H1 (cell line): Measurements from ENCODE around the gene ATP2B3. TPM values are rescaled to one million over a fixed set of nuclear protein-coding genes. Genes with fewer than 3 reads are reported as not detected.
A peak's percentile ranks its signal among the peaks of the same experiment; 100 is the strongest.

Source experiments
- CTCF ChIA-PET: fragments of 300-600 bp; sonication (Branson Sonifier 250); formaldehyde crosslinking; loops from one replicate; lab custom pipeline; 2021; ENCODE audit not compliant: partially characterized antibody; lab: Charles Lee
- POLR2A ChIA-PET: fragments of 300-600 bp; sonication (Branson Sonifier 250); formaldehyde crosslinking; loops from one replicate; lab custom pipeline; 2021; ENCODE audit warnings: inconsistent platforms; ENCODE audit not compliant: partially characterized antibody; lab: Charles Lee
- DNase-seq, 2 experiments: peaks; one replicate each; pipeline versions ENCODE4 v3.0.0 to v3.0.0-alpha.2; 2010 to 2022; ENCODE audit warnings: low spot score in 2 of 2, low read depth in 1 of 2, mixed read lengths in 1 of 2
- FAIRE-seq: peaks from 2 replicates; lab custom pipeline; 2011; peaks lifted over from hg19 to GRCh38; lab: Jason Lieb, UNC
- H2AFZ ChIP-seq: 2 replicates; pipeline ENCODE4 v1.8.1; 2012; ENCODE audit warnings: low read length, inconsistent platforms
- H2AK5ac ChIP-seq: 2 replicates; pipeline ENCODE4 v1.6.1; 2013; ENCODE audit warnings: low read depth, low read length
- H2BK120ac ChIP-seq: replicated peaks from 2 replicates; pipeline ENCODE3; 2013; ENCODE audit warnings: low read depth, low read length, inconsistent platforms
- H2BK12ac ChIP-seq: 2 replicates; pipeline ENCODE4 v1.6.1; 2013; ENCODE audit warnings: low read depth, low read length
- H2BK15ac ChIP-seq: 2 replicates; pipeline ENCODE4 v1.6.1; 2013; ENCODE audit warnings: low read length
- H2BK20ac ChIP-seq: 2 replicates; pipeline ENCODE4 v1.6.1; 2013; ENCODE audit warnings: low read length
- H2BK5ac ChIP-seq: 2 replicates; pipeline ENCODE4 v1.6.1; 2013; ENCODE audit warnings: low read depth, low read length
- H3K14ac ChIP-seq: 2 replicates; pipeline ENCODE4 v1.6.1; 2013; ENCODE audit warnings: inconsistent platforms; ENCODE audit not compliant: insufficient read length
- H3K18ac ChIP-seq: 2 replicates; pipeline ENCODE4 v1.6.1; 2013; ENCODE audit warnings: low read length; ENCODE audit errors: extremely low read depth
- H3K23ac ChIP-seq: 2 replicates; pipeline ENCODE4 v1.6.1; 2013; ENCODE audit warnings: inconsistent platforms; ENCODE audit not compliant: insufficient read length
- H3K23me2 ChIP-seq: 2 replicates; pipeline ENCODE4 v1.6.1; 2013; ENCODE audit warnings: low read depth, low read length
- H3K27ac ChIP-seq: 2 replicates; pipeline ENCODE4 v1.6.1; 2011; ENCODE audit warnings: low read depth, low read length, inconsistent platforms
- H3K27me3 ChIP-seq, 4 experiments: replicated peaks in 1 of 4; 1 replicate in 1 of 4; 2 replicates in 3 of 4; pipeline versions ENCODE4 v1.6.1 to v1.8.1; 2011 to 2013; ENCODE audit warnings: low read length in 3 of 4, mild to moderate bottlenecking in 3 of 4, inconsistent platforms in 2 of 4, mixed read lengths in 2 of 4, moderate library complexity in 1 of 4; ENCODE audit not compliant: control insufficient read depth in 3 of 4, insufficient read depth in 3 of 4; ENCODE audit errors: extremely low read depth in 1 of 4
- H3K36me3 ChIP-seq, 4 experiments: 2 replicates each; pipeline versions ENCODE4 v1.6.1 to v1.8.1; 2011 to 2013; ENCODE audit warnings: mild to moderate bottlenecking in 4 of 4, low read length in 3 of 4, moderate library complexity in 2 of 4, control low read depth in 1 of 4, inconsistent platforms in 1 of 4; ENCODE audit not compliant: insufficient read depth in 4 of 4, control insufficient read depth in 2 of 4
- H3K4ac ChIP-seq: replicated peaks from 2 replicates; pipeline ENCODE3; 2013; ENCODE audit warnings: low read length, low read depth, mixed read lengths, inconsistent platforms; ENCODE audit not compliant: insufficient read length
- H3K4me1 ChIP-seq, 4 experiments: replicated peaks in 1 of 4; 1 replicate in 1 of 4; 2 replicates in 3 of 4; pipeline versions ENCODE4 v1.6.1 to v1.8.1; 2011 to 2013; ENCODE audit warnings: low read length in 3 of 4, inconsistent platforms in 2 of 4, mixed read lengths in 1 of 4; ENCODE audit not compliant: insufficient read depth in 4 of 4, control insufficient read depth in 3 of 4
- H3K4me2 ChIP-seq, 2 experiments: 2 replicates each; pipeline versions ENCODE4 v1.6.1 to v1.8.1; 2011 to 2013; ENCODE audit warnings: low read depth in 2 of 2, low read length in 2 of 2, control low read depth in 1 of 2, inconsistent platforms in 1 of 2, mild to moderate bottlenecking in 1 of 2; ENCODE audit not compliant: insufficient read depth in 1 of 2
- H3K4me3 ChIP-seq, 4 experiments: fragments of 200-600, 300-600 bp in 1 of 4; sonication (generic), shearing (Covaris generic), sonication (Bioruptor Twin) in 1 of 4; 2 replicates each; pipeline versions ENCODE4 v1.5.1 to v1.8.1; 2011 to 2016; ENCODE audit warnings: low read length in 4 of 4, low read depth in 3 of 4, control low read depth in 2 of 4, inconsistent platforms in 2 of 4, mild to moderate bottlenecking in 2 of 4, mixed read lengths in 1 of 4, moderate library complexity in 1 of 4; ENCODE audit not compliant: insufficient read depth in 2 of 4; ENCODE audit errors: extremely low read depth in 1 of 4
- H3K56ac ChIP-seq: replicated peaks from 2 replicates; pipeline ENCODE3; 2013; ENCODE audit warnings: low read depth, mild to moderate bottlenecking, mixed read lengths, low read length, inconsistent platforms; ENCODE audit not compliant: insufficient read length
- H3K79me1 ChIP-seq: 2 replicates; pipeline ENCODE4 v1.6.1; 2013; ENCODE audit warnings: low read depth, low read length, control low read depth
- H3K79me2 ChIP-seq, 2 experiments: 2 replicates each; pipeline versions ENCODE4 v1.6.1 to v1.8.1; 2012 to 2013; ENCODE audit warnings: low read length in 2 of 2, mild to moderate bottlenecking in 2 of 2, inconsistent platforms in 1 of 2; ENCODE audit not compliant: insufficient read depth in 2 of 2, control insufficient read depth in 1 of 2
- H3K9ac ChIP-seq, 4 experiments: replicated peaks in 1 of 4; 1 replicate in 1 of 4; 2 replicates in 3 of 4; pipeline versions ENCODE4 v1.6.1 to v1.8.1; 2011 to 2013; ENCODE audit warnings: low read depth in 3 of 4, low read length in 3 of 4, control low read depth in 2 of 4, mild to moderate bottlenecking in 2 of 4, moderate library complexity in 2 of 4, inconsistent platforms in 1 of 4; ENCODE audit errors: extremely low read depth in 1 of 4
- H3K9me3 ChIP-seq, 2 experiments: 2 replicates each; pipeline versions ENCODE4 v1.6.1 to v1.8.1; 2012 to 2013; ENCODE audit warnings: mild to moderate bottlenecking in 2 of 2, moderate library complexity in 2 of 2, control low read depth in 1 of 2, inconsistent platforms in 1 of 2, low read depth in 1 of 2, low read length in 1 of 2, mixed read lengths in 1 of 2; ENCODE audit not compliant: insufficient read depth in 2 of 2
- H4K20me1 ChIP-seq, 2 experiments: replicated peaks in 1 of 2; 2 replicates each; pipeline versions ENCODE3 to v1.8.1; 2011 to 2013; ENCODE audit warnings: inconsistent platforms in 2 of 2, low read length in 2 of 2, mild to moderate bottlenecking in 1 of 2; ENCODE audit not compliant: insufficient read depth in 2 of 2, control insufficient read depth in 1 of 2
- H4K5ac ChIP-seq: 2 replicates; pipeline ENCODE4 v1.6.1; 2013; ENCODE audit warnings: low read length, low read depth, mixed read lengths, inconsistent platforms; ENCODE audit not compliant: insufficient read length
- H4K8ac ChIP-seq: 2 replicates; pipeline ENCODE4 v1.8.0; 2013; ENCODE audit warnings: mild to moderate bottlenecking, moderate library complexity, low read length, inconsistent platforms; ENCODE audit not compliant: insufficient read depth; ENCODE audit errors: extremely low read depth
- H4K91ac ChIP-seq: replicated peaks from 2 replicates; pipeline ENCODE3; 2013; ENCODE audit warnings: low read length, mixed read lengths, inconsistent platforms; ENCODE audit not compliant: insufficient read length
- EGR1 ChIP-seq: IDR thresholded peaks from 2 replicates; pipeline ENCODE4 v1.6.1; 2011; ENCODE audit warnings: low read depth, low read length, borderline replicate concordance
- KDM1A ChIP-seq: fragments of 200-600, 300-600 bp; sonication (generic); IDR thresholded peaks from 2 replicates; pipeline ENCODE4 v1.7.1; 2016; ENCODE audit warnings: mild to moderate bottlenecking, low read length, borderline replicate concordance
- MAFK ChIP-seq: IDR thresholded peaks from 2 replicates; pipeline ENCODE4 v1.6.1; 2012; ENCODE audit warnings: low read depth, mild to moderate bottlenecking, improper control_type of control experiment, low read length
- POLR2A ChIP-seq, 2 experiments: IDR thresholded peaks; 1 replicate in 1 of 2; 2 replicates in 1 of 2; pipeline ENCODE4 v1.6.1; 2011; ENCODE audit warnings: low read depth in 2 of 2, low read length in 2 of 2, mild to moderate bottlenecking in 2 of 2; ENCODE audit errors: control extremely low read depth in 1 of 2
- RBBP5 ChIP-seq: IDR thresholded peaks from 2 replicates; pipeline ENCODE4 v1.7.1; 2012; ENCODE audit warnings: low read depth, mild to moderate bottlenecking, inconsistent platforms, low read length, moderate library complexity, borderline replicate concordance
- RFX5 ChIP-seq: IDR thresholded peaks from 2 replicates; pipeline ENCODE4 v1.6.1; 2011; ENCODE audit warnings: low read depth, low read length, improper control_type of control experiment, borderline replicate concordance
- SIN3A ChIP-seq, 2 experiments: IDR thresholded peaks in 1 of 2; conservative IDR thresholded peaks in 1 of 2; 2 replicates each; pipeline ENCODE4 v1.6.1; 2011 to 2012; ENCODE audit warnings: low read length in 2 of 2, improper control_type of control experiment in 1 of 2, low read depth in 1 of 2, mild to moderate bottlenecking in 1 of 2
- SIRT6 ChIP-seq: IDR thresholded peaks from one replicate; pipeline ENCODE4 v1.7.1; 2012; ENCODE audit warnings: low read length, inconsistent platforms
- SP1 ChIP-seq: IDR thresholded peaks from 2 replicates; pipeline ENCODE4 v1.6.1; 2011; ENCODE audit warnings: low read depth, low read length
- SP2 ChIP-seq: IDR thresholded peaks from 2 replicates; pipeline ENCODE4 v1.6.1; 2012; ENCODE audit warnings: mild to moderate bottlenecking, low read length, inconsistent platforms
- TBP ChIP-seq: IDR thresholded peaks from 2 replicates; pipeline ENCODE4 v1.6.1; 2011; ENCODE audit warnings: low read depth, low read length, improper control_type of control experiment
- WGBS, 2 experiments: shearing (Covaris generic) in 1 of 2; methylation state at CpG; one replicate each; pipeline versions ENCODE4 v1.1.6 to v1.1.7; 2013 to 2015; ENCODE audit warnings: low lambda C conversion rate in 2 of 2, mixed read lengths in 2 of 2, inconsistent platforms in 1 of 2, low coverage in 1 of 2, missing lambda C conversion rate in 1 of 2; ENCODE audit not compliant: insufficient replicate concordance in 2 of 2, insufficient coverage in 1 of 2, insufficient read length in 1 of 2; ENCODE audit errors: extremely low coverage in 1 of 2, missing lambda C conversion rate in 1 of 2; 5-methylcytosine and 5-hydroxymethylcytosine counted together
- polyA plus RNA-seq, 7 experiments: library from polyadenylated mRNA; depleted of rRNA in 3 of 7; stranded (reverse) in 5 of 7; unstranded in 2 of 7; fragments of >200 nt in 5 of 7; fragments of 200-250 nt in 2 of 7; gene quantifications; 1 replicate in 5 of 7; 2 replicates in 1 of 7; 4 replicates in 1 of 7; pipeline versions ENCODE4 v1.2.1 to v1.2.3, GENCODE V29; 2011 to 2013; ENCODE audit warnings: missing spikeins in 2 of 7, mixed read lengths in 2 of 7
- total RNA-seq: library from RNA; stranded (reverse); fragmentation: NEBNext Ultra II Directional; extraction: Animal tissue kit (Norgen Biotek cat#: 25700); gene quantifications from 2 replicates; pipeline ENCODE4 v1.2.1, GENCODE V29; 2021
- TF ChIP-seq, protein P1 (sequence below): IDR thresholded peaks from 2 replicates; pipeline ENCODE4 v1.6.1; 2012; ENCODE audit warnings: inconsistent platforms
- TF ChIP-seq, protein P2 (sequence below): IDR thresholded peaks from 2 replicates; pipeline ENCODE4 v1.6.1; 2011; ENCODE audit warnings: low read depth, mild to moderate bottlenecking, low read length; ENCODE audit not compliant: insufficient read depth

The ATP2B3 gene
- total and polyA plus RNA-seq, 2 of the 8 experiments (the other 6 are each of a cell fraction or from before 2014, with no cell fraction given) = 0.14 to 0.19 TPM

DNA sequence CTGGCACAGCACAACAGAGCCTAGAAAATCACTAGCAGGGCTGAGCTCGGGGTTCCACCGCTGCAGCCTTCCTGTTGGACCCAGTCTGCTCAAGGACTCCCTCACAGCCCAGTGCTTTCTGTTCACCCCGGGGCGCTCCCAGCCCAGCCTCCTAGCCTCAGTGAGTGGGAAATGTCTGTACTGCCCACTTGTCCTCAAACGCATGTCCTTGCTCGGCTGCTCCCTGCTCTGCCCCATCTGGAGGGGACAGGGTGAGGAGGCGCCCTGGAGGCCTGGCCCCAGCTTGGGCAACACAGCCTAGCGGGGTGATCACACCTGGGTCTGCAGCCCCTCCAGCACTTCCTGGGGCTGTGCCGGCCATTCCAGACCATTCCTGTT lies 93.4 kb downstream of the ATP2B3 start:
- Histone ChIP-seq H2AK5ac (no peak overlapping the region), H2BK20ac (no peak overlapping the region), H3K79me2 (no peaks in the 10 kb centered on the region), H4K8ac (no peak overlapping the region), H3K18ac (no peak overlapping the region), H3K23ac (no peak overlapping the region), H3K4me2 (peak overlapping the region; percentile 2 to 63; a peak in 1 of 4 replicates), H3K4ac (no peak overlapping the region), H2BK120ac (no peak overlapping the region), H3K23me2 (no peaks in the 10 kb centered on the region), H4K91ac (no peak overlapping the region), H3K9me3 (no peaks in the 10 kb centered on the region), H3K4me3 (no peak overlapping the region), H2BK5ac (no peak overlapping the region), H3K36me3 (no peaks in the 10 kb centered on the region), H3K27ac (no peak overlapping the region), H2AFZ (no peak overlapping the region), H3K27me3 (peaks cover 0 to 11% (median 8%) of the 10 kb centered on the region in 4 experiments; a peak in 6 of 7 replicates), H2BK15ac (no peak overlapping the region), H4K5ac (no peak overlapping the region), H3K14ac (no peak overlapping the region), H3K9ac (no peak overlapping the region), H3K79me1 (no peaks in the 10 kb centered on the region), H3K56ac (no peak overlapping the region), H2BK12ac (no peak overlapping the region), H4K20me1 (no peaks in the 10 kb centered on the region), H3K4me1 (no peaks in the 10 kb centered on the region)
- 77% methylated on average over 7 of the region's 9 CpGs; no CpG with 5 or more reads in 1 of the 2 experiments for WGBS, 2 experiments
- POLR2A ChIA-PET = interaction anchor here (0.7 kb wide), 1 partner anchor 15 kb away, joined by 3 read pairs; no protein-coding TSS in a partner anchor
- CTCF ChIA-PET = interaction anchor here (0.6 to 8.9 kb wide), 9 partner anchors 10 to 271 kb away, joined by 3 to 130 read pairs (median 5); partner anchors contain the start of genes CCNQ and DUSP9
- DNase-seq (no peak), FAIRE-seq (no peak)
- TF ChIP-seq EGR1 = no peak
- TF ChIP-seq SP1 = no peak
- TF ChIP-seq SP2 = no peak
- TF ChIP-seq MAFK = no peak
- no peak for TF ChIP-seq SIN3A (conservative IDR thresholded peaks at IDR 0.05 in 1 of 2, IDR thresholded peaks at IDR 0.05 in 1 of 2; ENCODE audit: low read depth in 1 of 2, low read length in 2 of 2)
- TF ChIP-seq POLR2A (IDR thresholded peaks at IDR 0.05; ENCODE audit: control extremely low read depth in 1 of 2, low read depth in 2 of 2, low read length in 2 of 2) = no peak
- TF ChIP-seq, protein P1, sequence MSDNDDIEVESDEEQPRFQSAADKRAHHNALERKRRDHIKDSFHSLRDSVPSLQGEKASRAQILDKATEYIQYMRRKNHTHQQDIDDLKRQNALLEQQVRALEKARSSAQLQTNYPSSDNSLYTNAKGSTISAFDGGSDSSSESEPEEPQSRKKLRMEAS = no peak
- no peak for TF ChIP-seq KDM1A
- TF ChIP-seq SIRT6 = no peak
- TF ChIP-seq RBBP5 = no peak
- TF ChIP-seq, protein P2, sequence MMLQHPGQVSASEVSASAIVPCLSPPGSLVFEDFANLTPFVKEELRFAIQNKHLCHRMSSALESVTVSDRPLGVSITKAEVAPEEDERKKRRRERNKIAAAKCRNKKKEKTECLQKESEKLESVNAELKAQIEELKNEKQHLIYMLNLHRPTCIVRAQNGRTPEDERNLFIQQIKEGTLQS = no peak
- TF ChIP-seq TBP = no peak
- TF ChIP-seq RFX5 = no peak
